OCI-LY7 (cell line): Measurements from ENCODE around the gene PNPLA6.

Experiments
- CTCF ChIP-seq: fragments of 200-600 bp; sonication (generic); conservative IDR thresholded peaks from 2 replicates; pipeline ENCODE4 v1.5.1; 2014; ENCODE audit warnings: mild to moderate bottlenecking, antibody characterized with exemption, low read length, moderate library complexity, mixed read lengths
- EZH2phosphoT487 ChIP-seq: fragments of 200-600 bp; sonication (generic); IDR thresholded peaks from 2 replicates; pipeline ENCODE4 v1.6.1; 2018; ENCODE audit warnings: low read depth, borderline replicate concordance, mild to moderate bottlenecking, mixed run types, antibody characterized with exemption, low read length, moderate library complexity, mixed read lengths

DNA sequence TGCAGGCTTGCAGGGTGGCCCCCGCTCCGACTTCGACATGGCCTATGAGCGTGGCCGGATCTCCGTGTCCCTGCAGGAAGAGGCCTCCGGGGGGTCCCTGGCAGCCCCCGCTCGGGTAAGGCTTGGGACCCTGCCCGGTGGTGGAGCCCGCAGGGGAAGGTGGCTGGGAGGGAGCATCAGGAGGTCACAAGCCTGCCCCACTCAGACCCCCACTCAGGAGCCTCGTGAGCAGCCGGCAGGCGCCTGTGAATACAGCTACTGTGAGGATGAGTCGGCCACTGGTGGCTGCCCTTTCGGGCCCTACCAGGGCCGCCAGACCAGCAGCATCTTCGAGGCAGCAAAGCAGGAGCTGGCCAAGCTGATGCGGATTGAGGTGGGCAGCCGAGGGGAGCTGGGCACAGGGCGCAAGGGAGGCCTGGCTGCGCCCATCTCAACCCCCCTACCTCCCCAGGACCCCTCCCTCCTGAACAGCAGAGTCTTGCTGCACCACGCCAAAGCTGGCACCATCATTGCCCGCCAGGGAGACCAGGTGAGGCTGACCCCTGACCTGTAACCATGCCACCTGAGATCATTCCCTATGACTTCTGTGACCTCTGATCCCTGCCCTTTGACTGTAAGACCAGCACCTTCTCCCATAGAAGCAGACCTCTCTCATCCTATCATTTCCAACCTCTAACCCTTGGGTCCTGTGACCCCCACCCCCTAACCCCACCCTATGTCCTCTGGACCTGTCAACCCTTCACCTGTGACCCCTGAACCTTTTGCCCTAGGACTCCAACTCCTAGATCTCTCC is 7.2 kb downstream of the PNPLA6 start:
- TF ChIP-seq CTCF (no peak), EZH2phosphoT487 (no peak)
